ENCODE results near the gene PPFIA2.

The PPFIA2 gene

GRCh38 chr12:81726634-81727033 lies 32.5 kb downstream of the PPFIA2 start (continued):
- no peak for TF ChIP-seq TSHZ2 (CRISPR knock-in tag; IDR thresholded peaks at IDR 0.05)

- TF ChIP-seq PATZ1 (CRISPR knock-in tag; IDR thresholded peaks at IDR 0.05; ENCODE audit: borderline replicate concordance) (no peak), ZFP30 (CRISPR knock-in tag; IDR thresholded peaks at IDR 0.05) (no peak), ZNF8 (CRISPR knock-in tag; IDR thresholded peaks at IDR 0.05) (no peak), CSDC2 (CRISPR knock-in tag; IDR thresholded peaks at IDR 0.05) (no peak)
- TF ChIP-seq, protein P1, sequence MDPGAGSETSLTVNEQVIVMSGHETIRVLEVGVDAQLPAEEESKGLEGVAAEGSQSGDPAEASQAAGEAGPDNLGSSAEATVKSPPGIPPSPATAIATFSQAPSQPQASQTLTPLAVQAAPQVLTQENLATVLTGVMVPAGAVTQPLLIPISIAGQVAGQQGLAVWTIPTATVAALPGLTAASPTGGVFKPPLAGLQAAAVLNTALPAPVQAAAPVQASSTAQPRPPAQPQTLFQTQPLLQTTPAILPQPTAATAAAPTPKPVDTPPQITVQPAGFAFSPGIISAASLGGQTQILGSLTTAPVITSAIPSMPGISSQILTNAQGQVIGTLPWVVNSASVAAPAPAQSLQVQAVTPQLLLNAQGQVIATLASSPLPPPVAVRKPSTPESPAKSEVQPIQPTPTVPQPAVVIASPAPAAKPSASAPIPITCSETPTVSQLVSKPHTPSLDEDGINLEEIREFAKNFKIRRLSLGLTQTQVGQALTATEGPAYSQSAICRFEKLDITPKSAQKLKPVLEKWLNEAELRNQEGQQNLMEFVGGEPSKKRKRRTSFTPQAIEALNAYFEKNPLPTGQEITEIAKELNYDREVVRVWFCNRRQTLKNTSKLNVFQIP (CRISPR knock-in tag; IDR thresholded peaks at IDR 0.05; ENCODE audit: borderline replicate concordance, low read depth), result no peak
- no peak for ATAC-seq
These were observed 35.8 kb downstream of the PPFIA2 start for GRCh38 chr12:81723361-81723760.

GRCh38 chr12:81722004-81722403 lies 37.1 kb downstream of the PPFIA2 start:
- TF ChIP-seq ZNF565 (CRISPR knock-in tag; conservative IDR thresholded peaks at IDR 0.05; ENCODE audit: low read depth), result no peak
- TF ChIP-seq TSHZ2 (CRISPR knock-in tag; IDR thresholded peaks at IDR 0.05), result no peak
- TF ChIP-seq RARB (CRISPR knock-in tag; IDR thresholded peaks at IDR 0.05), result no peak
- no peak for TF ChIP-seq CSDC2 (CRISPR knock-in tag; IDR thresholded peaks at IDR 0.05)
- TF ChIP-seq ARNTL (CRISPR knock-in tag; IDR thresholded peaks at IDR 0.05; ENCODE audit: borderline replicate concordance, low read depth), result no peak
- TF ChIP-seq CREB5 (CRISPR knock-in tag; IDR thresholded peaks at IDR 0.05; ENCODE audit: low read depth), result no peak
- TF ChIP-seq, protein P1 (CRISPR knock-in tag; IDR thresholded peaks at IDR 0.05; ENCODE audit: borderline replicate concordance, low read depth), result no peak
- no peak for TF ChIP-seq CSRNP3 (CRISPR knock-in tag; IDR thresholded peaks at IDR 0.05)
- TF ChIP-seq TOX (CRISPR knock-in tag; IDR thresholded peaks at IDR 0.05; ENCODE audit: borderline replicate concordance), result no peak
- no peak for TF ChIP-seq OSR1 (CRISPR knock-in tag; IDR thresholded peaks at IDR 0.05)
- no peak for TF ChIP-seq BACH2 (CRISPR knock-in tag; IDR thresholded peaks at IDR 0.05; ENCODE audit: borderline replicate concordance)
- no peak for TF ChIP-seq PPARA (CRISPR knock-in tag; IDR thresholded peaks at IDR 0.05; ENCODE audit: borderline replicate concordance)
- no peak for TF ChIP-seq TCF4 (CRISPR knock-in tag; IDR thresholded peaks at IDR 0.05; ENCODE audit: borderline replicate concordance)
- no peak for TF ChIP-seq ESRRG (CRISPR knock-in tag; IDR thresholded peaks at IDR 0.05)
- ATAC-seq, result no peak
